ENCODE data around the gene PNPT1. TPM values are rescaled to one million over a fixed set of nuclear protein-coding genes. Genes with fewer than 3 reads are reported as not detected.
"Not testable (repeated sequence)": the region's sequence is repeated elsewhere in the genome, so short reads cannot be mapped to it uniquely, and the experiment has no call there.

PNPT1 gene
- total RNA-seq, 1 experiment from 2014 or later: 31.7 TPM

- H3K9me3 ChIP-seq (ENCODE audit: control insufficient read depth in 1 of 2, insufficient read depth in 1 of 2, low read depth in 1 of 2, low read length in 2 of 2): no peaks in the 10 kb centered on the region
- intact Hi-C loops (cut with micrococcal nuclease): no loop called here
- H3K27me3 ChIP-seq (ENCODE audit: insufficient read depth, low read length): no peaks in the 10 kb centered on the region
- H3K4me2 ChIP-seq (ENCODE audit: low read length): no peak overlapping the region
- H3K27ac ChIP-seq (ENCODE audit: low read depth, low read length): no peak overlapping the region
- ChIA-PET POLR2A (no interaction called here), RAD21 (ENCODE audit: low non-redundant PET in 1 of 2, low total read pairs in 2 of 2, uncharacterized antibody in 2 of 2, unreplicated experiment in 2 of 2) (no interaction called here), CTCF (no interaction called here)
- no peaks in the 10 kb centered on the region for H4K20me1 ChIP-seq (ENCODE audit: insufficient read depth)
- peaks cover 9 to 12% of the 10 kb centered on the region in 2 experiments for H3K36me3 ChIP-seq (ENCODE audit: control insufficient read depth in 1 of 2, insufficient read depth in 2 of 2, low read length in 2 of 2)
- ATAC-seq (no peak), DNase-seq (ENCODE audit: low read depth, low spot score) (no peak)
- TSS peak; percentile 30 for BruUV-seq (replicated peaks)
- H2AFZ ChIP-seq (ENCODE audit: low read depth, low read length, poor library complexity, severe bottlenecking): no peak overlapping the region
- no peak overlapping the region for H3K4me3 ChIP-seq (replicated peaks in 1 of 2; ENCODE audit: low read depth in 1 of 2, low read length in 2 of 2)
- H3K79me2 ChIP-seq (ENCODE audit: insufficient read depth, low read length): peaks cover 29% of the 10 kb centered on the region
- no peak for TF ChIP-seq POLR2AphosphoS5 (IDR thresholded peaks at IDR 0.05; ENCODE audit: low read depth, low read length)
- no peak for TF ChIP-seq JUND (IDR thresholded peaks at IDR 0.05)
- no peak for TF ChIP-seq ATF3 (IDR thresholded peaks at IDR 0.05)
- no peak for TF ChIP-seq SP1 (IDR thresholded peaks at IDR 0.05; ENCODE audit: low read depth)
- TF ChIP-seq TCF7L2 (IDR thresholded peaks at IDR 0.05; ENCODE audit: borderline replicate concordance, extremely low read depth, insufficient read depth, insufficient read length): no peak
- no peak for TF ChIP-seq YY1 (IDR thresholded peaks at IDR 0.05; ENCODE audit: extremely low read depth, insufficient replicate concordance, low read depth, low read length)
- TF ChIP-seq ELF1 (IDR thresholded peaks at IDR 0.05; ENCODE audit: borderline replicate concordance, low read depth): no peak
- TF ChIP-seq SRF (IDR thresholded peaks at IDR 0.05; ENCODE audit: low read depth): no peak
- H3K9ac ChIP-seq (ENCODE audit: low read length): no peak overlapping the region
- no peaks in the 10 kb centered on the region for H3K4me1 ChIP-seq (ENCODE audit: control insufficient read depth in 1 of 2, insufficient read depth in 2 of 2, low read length in 2 of 2)
- no peaks in the 10 kb centered on the region; the same call in 1 of the 2 replicates for H3K9me2 ChIP-seq (ENCODE audit: insufficient read depth)
Observed at GRCh38 chr2:55598056-55598795, 95.4 kb downstream of the PNPT1 start.

DNA sequence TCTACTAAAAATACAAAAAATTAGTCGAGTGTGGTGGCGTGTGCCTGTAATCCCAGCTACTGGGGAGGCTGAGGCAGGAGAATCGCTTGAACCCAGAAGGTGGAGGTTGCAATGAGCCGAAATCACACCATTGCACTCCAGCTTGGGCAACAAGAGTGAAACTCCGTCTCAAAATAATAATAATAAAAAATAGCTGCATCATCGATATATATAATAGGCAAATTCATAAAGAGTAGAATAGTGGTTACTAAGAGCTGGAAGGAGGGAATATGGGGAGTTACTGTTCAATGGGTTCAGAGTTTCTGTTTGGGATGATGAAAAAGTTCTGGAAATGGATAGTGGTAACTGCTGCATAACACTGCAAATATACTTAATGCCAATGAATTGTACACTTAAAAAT lies 96.8 kb downstream of the PNPT1 start:
- H3K36me3 ChIP-seq (ENCODE audit: control insufficient read depth in 1 of 2, insufficient read depth in 2 of 2, low read length in 2 of 2); H3K4me3 ChIP-seq (replicated peaks in 1 of 2; ENCODE audit: low read depth in 1 of 2, low read length in 2 of 2); H3K27me3 ChIP-seq (ENCODE audit: insufficient read depth, low read length); H3K4me2 ChIP-seq (ENCODE audit: low read length); H3K9me3 ChIP-seq (ENCODE audit: control insufficient read depth in 1 of 2, insufficient read depth in 1 of 2, low read depth in 1 of 2, low read length in 2 of 2); ATAC-seq; H2AFZ ChIP-seq (ENCODE audit: low read depth, low read length, poor library complexity, severe bottlenecking); intact Hi-C loops (cut with micrococcal nuclease); H3K9ac ChIP-seq (ENCODE audit: low read length); RAD21 ChIA-PET (ENCODE audit: low non-redundant PET in 1 of 2, low total read pairs in 2 of 2, uncharacterized antibody in 2 of 2, unreplicated experiment in 2 of 2); H4K20me1 ChIP-seq (ENCODE audit: insufficient read depth); H3K27ac ChIP-seq (ENCODE audit: low read depth, low read length); BruUV-seq (replicated peaks); H3K4me1 ChIP-seq (ENCODE audit: control insufficient read depth in 1 of 2, insufficient read depth in 2 of 2, low read length in 2 of 2); H3K9me2 ChIP-seq (ENCODE audit: insufficient read depth); DNase-seq (ENCODE audit: low read depth, low spot score); POLR2A ChIA-PET; CTCF ChIA-PET: not testable (repeated sequence)
- H3K79me2 ChIP-seq (ENCODE audit: insufficient read depth, low read length): peaks cover 16% of the 10 kb centered on the region
